Measurements from ENCODE around the gene SMIM44.

SMIM44 gene

GRCh38 chr19:3499738-3500428, 16.6 kb upstream of the SMIM44 start:
- DNase-seq = no peak

DNA sequence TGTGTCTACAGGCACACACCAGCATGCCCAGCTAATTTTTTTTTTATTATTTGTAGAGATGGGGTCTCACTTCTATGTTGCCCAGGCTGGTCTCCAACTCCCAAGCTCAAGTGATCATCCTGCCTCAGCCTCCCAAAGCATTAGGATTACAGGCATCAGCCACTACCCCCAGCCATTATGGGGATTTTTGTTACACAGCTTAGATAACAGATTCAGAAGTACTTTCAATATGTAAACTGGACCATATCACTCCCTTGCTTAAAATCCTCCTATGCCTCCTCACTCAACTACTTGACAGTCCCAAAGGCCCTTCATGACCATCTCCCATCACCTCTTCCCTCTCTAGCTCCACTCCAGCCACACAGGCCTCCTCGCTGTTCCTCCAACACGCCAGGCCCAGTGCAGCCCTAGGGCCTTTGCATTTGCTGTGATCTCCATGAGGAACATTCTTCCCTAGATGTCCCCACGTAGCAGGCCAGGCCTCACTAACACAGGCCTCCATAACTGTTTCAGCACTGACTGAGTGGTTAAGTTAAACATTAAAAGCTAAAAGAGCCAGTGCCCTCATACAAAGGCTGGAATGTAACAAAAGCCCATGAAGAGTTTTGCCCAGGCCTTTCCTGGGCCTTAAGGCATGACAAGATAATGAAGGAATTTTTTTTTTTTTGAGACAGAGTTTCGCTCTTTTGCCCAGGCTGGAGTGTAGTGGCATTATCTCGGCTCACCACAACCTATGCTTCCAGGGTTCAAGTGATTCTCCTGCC, 14.7 kb upstream of the SMIM44 start:
- DNase-seq = no peak

GRCh38 chr19:3496392-3497273, 13.4 kb upstream of the SMIM44 start:
- no peak for DNase-seq

DNA sequence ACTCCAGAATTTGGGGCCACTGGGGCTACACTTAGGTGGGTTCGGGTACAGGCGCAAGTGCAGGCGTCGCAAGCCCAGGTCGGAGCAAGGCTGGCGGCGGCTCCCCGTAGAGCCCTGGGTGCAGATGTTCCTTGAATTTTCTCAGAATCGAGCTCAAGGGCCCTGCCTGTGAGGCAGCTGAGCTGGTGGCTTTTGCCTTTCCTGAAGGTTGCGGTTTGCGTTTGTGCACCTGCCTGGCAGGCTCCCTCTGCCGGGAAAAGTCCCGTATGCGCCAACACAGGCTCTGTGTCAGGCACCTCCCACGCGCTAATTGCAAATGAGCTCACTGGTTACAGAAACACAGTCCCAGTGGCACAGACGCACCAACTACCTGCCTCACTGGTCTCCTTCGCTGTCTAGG, 11.3 kb upstream of the SMIM44 start:
- no peak for DNase-seq

GRCh38 chr19:3494051-3494450, 10.8 kb upstream of the SMIM44 start:
- DNase-seq = no peak

DNA sequence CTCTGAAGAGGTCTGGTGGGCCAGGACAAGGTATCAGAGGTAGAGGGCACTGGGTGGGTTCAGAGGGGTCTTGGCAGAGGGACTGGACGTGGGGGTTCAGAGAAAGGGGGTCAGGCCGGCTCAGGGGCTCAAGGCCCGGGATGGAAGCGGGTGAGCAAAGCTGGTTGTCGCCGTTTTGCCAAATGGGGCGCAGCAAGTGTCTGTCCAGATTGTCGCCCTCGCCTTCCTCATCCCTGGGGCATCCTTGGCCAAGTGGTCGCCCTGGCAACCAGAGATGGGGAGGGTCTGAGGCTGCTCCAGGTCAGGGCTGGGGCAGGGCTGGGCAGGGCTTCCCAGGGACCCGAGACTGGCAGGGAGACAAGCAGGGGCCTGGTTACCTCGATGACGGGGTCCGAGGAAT, 10.4 kb upstream of the SMIM44 start:
- no peak for DNase-seq

GRCh38 chr19:3492919-3493318, 9.7 kb upstream of the SMIM44 start:
- DNase-seq = no peak

- no peak for DNase-seq
Measured at GRCh38 chr19:3492131-3492839, 9.0 kb upstream of the SMIM44 start.

DNA sequence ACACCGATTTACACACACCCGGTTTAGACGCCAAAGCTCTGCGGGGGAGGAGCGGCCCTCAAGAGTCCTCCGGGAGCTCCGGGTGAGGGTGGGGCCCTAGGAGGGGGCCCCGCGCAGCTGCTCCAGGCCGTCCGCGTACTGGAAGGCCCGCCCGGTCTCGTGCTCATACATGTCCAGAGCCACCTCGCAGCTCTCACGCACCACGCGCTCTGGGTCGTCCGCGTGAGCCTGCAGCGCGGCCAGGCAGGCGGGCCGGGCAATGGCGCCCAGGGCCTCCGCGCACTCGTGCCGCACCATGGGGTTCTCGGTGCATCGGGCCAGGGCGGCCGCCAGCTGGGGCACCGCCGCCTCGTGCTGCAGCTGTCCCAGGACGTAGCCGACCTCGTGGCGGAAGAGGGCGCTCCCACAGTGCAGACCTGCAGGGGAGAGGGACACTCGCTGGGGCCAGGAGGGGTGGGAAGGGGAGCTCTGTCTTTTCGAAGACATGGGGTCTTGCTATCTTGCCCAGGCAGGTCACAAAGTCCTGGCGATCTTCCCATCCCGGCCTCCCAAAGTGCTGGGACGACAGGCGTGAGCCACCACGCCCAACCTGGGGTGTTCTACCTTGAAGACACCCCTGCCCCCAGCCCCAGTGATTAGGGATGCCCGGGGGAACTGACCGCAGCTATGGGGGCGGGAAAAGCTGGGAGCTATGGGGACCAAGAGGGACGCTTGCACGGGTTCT, 8.3 kb upstream of the SMIM44 start:
- DNase-seq = no peak

- no peak for DNase-seq
Measured at GRCh38 chr19:3482507-3483225, 575 bp downstream of the SMIM44 start.

DNA sequence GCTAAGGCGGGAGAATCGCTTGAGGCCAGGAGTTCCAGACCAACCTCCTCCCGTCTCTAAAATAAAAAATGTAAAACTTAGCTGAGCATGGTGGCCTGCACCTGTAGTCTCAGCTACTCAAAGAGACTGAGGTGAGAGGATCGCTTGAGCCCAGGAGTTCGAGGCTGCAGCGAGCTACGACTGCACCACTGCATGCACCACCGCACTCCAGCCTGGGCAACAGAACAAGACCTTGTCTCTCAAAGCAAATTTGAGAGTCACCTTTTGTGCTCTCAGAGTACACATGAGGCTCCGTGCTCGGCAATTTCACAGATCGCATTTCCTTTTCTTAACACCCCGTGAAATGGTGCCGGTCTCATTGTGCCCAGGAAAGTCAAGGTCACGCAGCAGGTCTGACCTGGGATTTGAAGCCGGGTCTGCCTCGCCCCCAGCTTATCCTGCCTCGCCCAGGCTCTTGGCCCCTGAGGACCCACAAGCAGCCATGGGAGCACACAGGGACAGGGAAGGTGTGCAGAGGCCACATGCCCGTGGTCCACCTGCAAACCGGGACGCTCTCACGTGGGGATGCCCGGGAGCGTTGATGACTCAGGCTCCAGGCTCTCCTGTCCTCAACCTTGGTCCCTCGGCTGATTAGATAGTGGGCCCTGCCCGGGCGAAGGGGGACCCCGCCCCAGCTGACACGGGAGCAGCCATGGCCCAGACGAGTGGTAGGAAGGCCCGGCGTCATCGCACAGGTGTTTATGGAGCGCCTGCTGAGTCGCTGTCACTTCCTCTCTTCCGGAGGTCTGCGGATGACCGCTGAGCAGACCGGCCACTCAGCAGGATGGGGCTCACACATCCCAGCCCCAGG, 1.8 kb downstream of the SMIM44 start:
- no peak for DNase-seq

DNA sequence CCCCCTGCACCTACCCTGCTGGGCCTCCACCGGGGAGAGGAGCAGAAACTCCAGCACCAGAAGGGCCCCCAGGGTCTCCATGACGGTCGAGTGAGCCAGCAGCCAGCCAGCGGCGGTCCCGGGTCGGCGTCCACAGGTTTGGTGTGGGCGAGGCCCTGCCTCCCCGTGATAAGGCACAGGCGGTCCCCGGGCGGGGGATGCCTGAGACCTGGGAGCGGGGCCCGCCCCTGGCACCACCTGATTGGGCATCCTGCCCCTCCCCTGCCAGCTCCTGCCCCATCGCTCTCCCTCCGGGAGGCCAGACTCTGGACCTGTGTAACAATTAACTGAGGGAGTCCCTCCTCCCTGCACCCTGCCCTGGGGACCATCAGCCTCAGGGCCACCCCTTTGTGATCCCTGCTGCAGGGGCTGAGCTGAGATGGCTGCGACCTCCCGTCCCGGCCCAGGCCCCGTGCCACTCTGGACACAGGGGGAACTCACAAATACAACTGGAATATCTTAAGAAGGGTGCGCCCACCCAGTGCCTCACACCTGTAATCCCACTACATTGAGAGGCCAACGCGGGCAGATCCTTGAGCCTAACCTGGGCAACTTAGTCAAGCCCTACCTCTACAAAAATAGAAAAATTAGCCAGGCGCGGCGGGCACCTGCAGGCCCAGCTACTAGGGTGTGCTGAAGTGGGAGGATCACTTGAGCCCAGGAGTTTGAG, 2.7 kb downstream of the SMIM44 start, which contains the start of gene SMIM24:
SMIM24 (minus strand) TSS at position 143 of the 709 bp plus-strand sequence; CDS start at position 81, 62 bp downstream.
- DNase-seq = no peak

DNA sequence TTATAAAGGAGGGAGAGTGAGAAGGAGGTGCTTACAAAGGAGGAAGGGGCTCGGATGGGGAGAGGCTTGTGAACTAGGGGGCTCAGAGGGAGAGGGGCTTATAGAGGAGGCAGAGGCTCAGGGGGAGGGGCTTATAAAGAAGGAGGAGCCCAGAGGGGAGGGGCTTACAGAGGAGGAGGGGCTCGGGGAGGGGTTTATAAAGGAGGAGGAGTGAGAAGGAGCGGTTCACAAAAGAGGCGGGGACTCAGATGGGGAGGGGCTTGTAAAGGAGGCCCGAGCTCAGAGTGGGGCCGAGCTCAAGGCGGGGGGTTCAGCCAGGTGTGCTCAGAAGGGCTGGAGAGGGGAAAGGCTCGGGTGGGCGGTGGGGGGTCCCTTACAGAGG, 3.4 kb downstream of the SMIM44 start:
- no peak for DNase-seq

DNA sequence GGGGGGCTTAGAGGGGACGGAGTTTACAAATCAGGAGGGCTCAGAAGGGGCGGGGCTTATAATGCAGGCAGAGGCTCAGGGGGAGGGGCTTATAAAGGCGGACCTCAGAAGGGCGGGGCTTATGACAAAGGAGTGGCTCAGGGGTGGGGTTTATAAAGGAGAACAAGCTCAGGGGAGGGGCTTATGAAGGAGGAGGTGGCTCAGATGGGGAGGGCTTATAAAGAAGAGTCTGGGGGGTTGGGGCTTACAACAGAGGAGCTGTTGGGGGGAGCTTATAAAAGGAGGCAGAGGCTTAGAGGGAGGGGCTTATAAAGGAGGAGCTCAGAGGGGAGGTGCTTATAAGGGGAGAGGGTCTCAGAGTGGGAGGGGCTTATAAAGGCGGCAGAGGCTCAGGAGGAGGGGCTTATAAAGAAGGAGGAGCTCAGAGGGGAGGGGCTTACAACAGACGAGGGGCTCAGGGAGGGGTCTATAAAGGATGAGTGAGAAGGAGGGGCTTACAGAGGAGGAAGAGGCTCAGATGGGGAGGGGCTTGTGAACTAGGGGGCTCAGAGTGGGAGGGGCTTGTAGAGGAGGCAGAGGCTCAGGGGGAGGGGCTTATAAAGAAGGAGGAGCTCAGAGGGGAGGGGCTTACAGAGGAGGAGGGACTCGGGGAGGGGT, 3.9 kb downstream of the SMIM44 start:
- no peak for DNase-seq

GRCh38 chr19:3478409-3479176, 4.6 kb downstream of the SMIM44 start:
- no peak for DNase-seq

GRCh38 chr19:3477951-3478350, 5.3 kb downstream of the SMIM44 start:
- no peak for DNase-seq

- no peak for DNase-seq
Measured at GRCh38 chr19:3477506-3477905, 5.7 kb downstream of the SMIM44 start.

GRCh38 chr19:3476830-3477229, 6.4 kb downstream of the SMIM44 start:
- no peak for DNase-seq
